GM18951 (cell line): Measurements from ENCODE around the gene TMEM82.

Experiments
- POLR2A ChIP-seq: IDR thresholded peaks from 4 replicates; pipeline ENCODE4 v1.6.1; 2011; ENCODE audit warnings: mild to moderate bottlenecking; ENCODE audit not compliant: insufficient read length, insufficient read depth; ENCODE audit errors: extremely low read depth
- in situ Hi-C: fragments of 300-500 bp; cut with MboI; formaldehyde crosslinking; loops from one replicate; pipeline ENCODE4 v1.12.0; 2022; ENCODE audit warnings: low sequenced_read_pairs, mixed read lengths, inconsistent platforms; ENCODE audit not compliant: unreplicated experiment

Gene TMEM82

DNA sequence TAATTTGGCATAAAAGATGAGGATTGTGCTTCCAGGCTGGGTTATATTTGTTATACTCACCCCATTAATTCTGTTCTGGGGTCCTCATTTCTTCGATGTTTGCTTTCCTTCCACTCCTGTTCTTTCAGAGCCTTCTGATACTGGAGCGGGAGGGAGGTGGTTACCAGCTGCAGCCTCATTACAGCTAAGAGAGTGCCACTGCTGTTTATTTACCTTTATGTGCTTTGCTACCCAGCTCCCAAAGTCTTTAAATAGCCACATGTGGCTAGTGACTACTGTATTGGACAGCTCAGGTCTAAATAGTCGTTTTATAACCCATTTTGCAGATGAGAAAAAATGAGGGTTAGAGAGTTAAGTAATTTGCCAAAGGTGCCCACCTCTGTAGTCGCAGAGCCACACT lies 33.1 kb upstream of the TMEM82 start:
- TF ChIP-seq POLR2A = no peak
- in situ Hi-C loops = no loop called here

DNA sequence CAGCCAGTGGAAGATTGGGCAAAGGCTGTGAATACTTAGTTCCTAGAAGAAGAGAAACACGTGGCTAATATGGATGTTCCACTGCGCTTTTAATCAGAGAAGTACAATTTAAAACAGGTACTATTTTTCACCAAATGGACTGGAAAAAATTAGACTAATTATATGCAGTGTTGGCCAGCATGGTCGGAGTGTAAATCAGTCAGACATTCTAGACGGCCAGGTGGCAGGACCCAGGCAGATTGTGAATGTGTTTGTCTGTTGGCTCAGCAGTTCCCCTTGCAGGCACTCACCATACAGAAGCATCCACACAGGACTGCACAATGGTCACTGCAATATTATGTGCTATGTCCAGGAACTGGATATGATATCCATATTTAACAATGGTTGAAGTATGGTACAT lies 30.1 kb upstream of the TMEM82 start:
- in situ Hi-C loops = no loop called here
- TF ChIP-seq POLR2A = no peak

DNA sequence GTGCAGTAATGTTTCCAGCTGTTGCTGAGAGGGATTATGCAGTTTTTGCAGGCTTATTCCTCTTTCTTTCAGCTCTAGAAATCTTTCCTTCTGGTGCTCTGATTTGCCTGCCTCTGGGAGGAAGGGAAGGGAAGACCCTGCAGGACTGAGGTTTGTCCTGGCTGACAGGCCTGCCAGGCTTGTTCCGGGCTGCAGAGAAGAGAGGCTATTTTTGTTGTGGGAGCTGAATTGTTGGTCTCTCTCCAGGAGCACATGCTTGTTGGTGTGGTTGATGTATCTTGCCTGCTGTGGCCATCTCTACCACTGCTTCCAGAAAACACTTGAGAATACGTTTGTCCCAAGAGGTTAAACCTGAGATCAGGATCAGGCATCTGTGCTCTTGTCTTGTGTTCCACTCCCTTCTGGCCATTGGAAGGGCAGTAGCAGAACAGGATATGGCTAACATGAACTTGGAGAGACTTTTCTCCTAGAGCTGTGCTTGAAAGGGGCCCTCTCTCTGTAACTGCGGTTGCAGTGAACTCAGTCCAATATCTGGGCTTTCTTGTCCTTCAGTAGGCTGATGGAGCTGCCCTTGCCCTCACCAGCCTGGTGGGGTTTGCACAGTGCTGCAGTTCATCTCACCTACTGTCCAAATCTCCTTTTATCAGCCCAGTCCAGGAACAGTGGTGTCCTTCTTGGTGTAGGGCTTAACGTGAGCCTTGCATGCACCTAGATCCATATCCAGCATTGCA lies 27.7 kb upstream of the TMEM82 start:
- no peak for TF ChIP-seq POLR2A
- in situ Hi-C loops = no loop called here

DNA sequence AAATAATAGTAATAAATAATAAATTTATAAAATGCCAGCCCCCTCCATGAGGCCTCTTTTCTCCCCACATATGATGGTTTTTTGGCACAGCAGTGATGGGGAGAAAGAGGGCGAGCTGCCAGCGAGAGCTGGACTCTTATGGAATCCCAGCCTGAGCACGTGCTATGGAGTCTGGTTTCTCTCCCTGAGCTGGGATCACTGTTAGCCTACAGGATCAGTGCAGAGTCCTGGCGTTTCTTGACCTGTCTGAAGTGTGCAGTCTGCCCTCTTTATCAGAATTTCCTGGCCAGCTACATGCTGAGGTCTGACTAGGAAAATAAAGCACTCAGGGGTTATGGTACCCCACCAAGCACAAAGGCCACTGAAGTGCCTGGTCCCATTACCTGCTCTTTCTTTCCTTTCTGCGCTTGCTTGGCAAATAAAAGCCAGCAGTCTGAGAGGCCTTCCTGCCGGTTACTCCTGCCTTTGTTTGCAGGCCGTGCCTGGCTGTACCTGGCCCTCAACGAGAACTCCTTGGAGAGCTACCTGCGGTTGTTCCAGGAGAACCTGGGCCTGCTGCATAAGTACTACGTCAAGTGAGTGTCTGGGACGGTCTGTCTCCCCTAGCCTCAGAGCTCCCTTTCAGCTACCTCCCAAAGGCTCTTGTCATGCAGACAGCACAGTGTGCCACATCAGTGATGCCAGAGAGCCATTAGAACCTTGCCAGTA lies 24.7 kb upstream of the TMEM82 start:
- in situ Hi-C loops = no loop called here
- no peak for TF ChIP-seq POLR2A

DNA sequence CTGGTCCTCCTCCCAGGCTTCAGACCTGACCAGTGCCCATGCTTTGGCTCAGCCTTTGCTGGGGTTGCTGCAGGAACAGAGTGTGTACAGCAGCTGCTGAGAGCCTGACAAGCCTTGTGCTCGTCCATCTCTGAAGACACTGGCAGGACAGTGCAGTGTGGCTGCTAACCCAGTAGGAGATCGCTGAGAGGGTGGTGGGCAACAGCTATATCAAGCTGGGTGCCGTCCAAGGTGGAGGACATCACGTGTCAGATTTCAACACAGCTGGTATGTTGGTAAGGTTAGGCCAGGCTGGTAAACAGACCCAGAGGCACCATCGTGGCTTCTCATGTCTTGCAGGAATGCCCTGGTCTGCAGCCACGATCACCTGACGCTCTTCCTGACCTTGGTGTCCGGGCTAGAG lies 24.1 kb upstream of the TMEM82 start:
- no peak for TF ChIP-seq POLR2A
- in situ Hi-C loops = no loop called here

DNA sequence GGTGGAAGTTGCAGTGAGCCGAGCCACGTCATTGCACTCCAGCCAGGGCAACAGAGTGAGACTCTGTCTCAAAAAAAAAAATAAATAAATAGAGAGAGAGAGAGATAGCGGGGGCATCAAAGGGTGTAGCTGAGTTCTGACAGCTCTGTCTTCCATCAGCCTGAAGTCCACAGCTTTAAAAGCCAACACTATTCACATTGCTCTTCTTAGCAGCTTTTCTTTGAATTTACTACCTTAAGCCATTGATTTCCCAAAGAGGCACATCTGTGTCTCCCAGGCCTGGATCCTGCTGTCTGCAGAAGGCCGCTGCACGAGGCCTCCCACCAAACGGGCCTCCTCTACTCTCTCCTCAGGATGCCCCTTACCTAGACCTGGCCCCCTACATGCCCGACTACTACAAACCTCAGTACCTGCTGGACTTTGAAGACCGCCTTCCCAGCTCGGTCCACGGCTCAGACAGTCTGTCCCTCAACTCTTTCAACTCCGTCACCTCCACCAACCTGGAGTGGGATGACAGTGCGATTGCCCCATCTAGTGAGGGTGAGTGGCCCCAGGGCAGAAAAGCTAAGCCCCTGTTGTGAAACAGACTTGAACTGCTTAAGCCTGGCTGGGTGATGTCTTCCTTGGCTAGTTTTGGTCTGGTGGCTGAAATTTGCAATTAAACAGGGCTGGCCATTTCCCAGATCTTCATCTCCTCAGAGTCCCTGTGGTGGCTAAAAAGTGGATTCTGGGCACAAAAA lies 22.7 kb upstream of the TMEM82 start:
- no peak for TF ChIP-seq POLR2A
- in situ Hi-C loops = no loop called here

DNA sequence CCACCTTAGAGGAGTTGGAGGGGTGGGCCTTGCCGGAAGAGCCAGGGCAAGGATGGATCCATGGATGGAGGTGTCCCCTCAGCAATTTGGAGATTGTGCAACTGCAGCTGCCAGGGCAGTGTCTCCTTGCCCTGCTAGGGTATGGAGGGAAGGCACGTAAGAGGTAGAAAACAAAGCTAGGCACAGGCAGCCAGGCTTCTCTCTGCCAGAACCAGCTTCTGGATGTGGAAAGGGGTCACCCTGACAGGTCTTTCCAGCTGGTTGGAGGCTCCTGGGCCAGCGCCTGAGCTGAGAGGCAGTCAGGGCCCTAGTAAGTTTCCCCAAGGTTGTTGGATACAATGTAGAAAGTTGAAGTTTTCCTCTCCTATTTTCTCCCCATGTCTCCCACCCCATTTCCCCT lies 21.4 kb upstream of the TMEM82 start:
- no peak for TF ChIP-seq POLR2A
- in situ Hi-C loops = no loop called here

DNA sequence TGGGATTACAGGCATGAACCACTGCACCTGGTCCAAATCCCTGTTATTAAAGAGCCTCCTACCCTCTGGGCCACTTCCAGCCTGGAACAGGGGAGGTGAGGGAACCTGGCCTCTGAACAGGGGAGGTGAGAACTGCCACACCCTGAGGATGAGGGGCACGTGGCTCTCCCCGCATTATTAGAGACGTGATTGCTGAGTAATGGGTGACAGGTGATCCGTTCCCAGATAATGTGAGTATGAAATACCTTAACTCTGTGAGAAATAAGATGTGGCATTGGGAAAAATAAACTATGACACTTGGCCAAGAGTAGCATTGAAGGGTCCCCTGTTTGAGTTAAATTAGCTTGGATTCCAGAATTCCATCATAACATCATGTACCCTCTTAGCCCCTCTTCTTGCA lies 19.9 kb upstream of the TMEM82 start:
- in situ Hi-C loops = no loop called here
- no peak for TF ChIP-seq POLR2A

DNA sequence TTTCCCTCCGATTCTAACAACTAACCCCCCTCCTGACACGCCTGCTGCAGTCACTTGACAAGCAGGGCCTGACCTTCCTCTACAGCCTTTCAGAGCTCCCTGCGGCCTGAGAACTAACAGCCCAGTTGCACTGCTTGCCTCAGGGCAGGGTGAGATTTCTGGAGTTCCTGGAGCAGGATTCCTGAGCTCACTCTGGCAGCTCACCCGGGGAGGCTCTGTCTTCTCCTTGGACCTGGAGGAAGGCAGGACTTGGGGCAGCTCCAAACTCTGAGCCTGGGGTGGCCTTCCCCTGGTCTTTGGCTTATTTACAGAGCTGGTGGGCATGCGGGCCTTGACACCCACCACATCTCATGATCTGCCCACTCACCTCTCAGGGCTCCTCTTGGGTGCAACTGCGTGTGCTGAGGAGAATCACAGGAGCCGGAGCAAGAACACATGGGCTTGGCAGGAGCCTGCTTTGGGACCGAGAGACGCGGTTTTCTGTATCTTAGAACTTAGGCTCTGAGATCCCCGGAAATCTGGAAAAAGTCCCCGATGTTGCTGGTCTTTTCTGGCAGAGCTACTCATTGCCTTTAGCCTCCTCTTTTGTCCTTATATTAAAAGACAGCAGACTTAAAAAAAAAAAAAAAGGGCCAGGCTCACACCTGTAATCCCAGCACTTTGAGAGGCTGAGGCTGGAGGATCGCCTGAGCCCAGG lies 19.3 kb upstream of the TMEM82 start:
- in situ Hi-C loops = no loop called here
- TF ChIP-seq POLR2A = no peak

DNA sequence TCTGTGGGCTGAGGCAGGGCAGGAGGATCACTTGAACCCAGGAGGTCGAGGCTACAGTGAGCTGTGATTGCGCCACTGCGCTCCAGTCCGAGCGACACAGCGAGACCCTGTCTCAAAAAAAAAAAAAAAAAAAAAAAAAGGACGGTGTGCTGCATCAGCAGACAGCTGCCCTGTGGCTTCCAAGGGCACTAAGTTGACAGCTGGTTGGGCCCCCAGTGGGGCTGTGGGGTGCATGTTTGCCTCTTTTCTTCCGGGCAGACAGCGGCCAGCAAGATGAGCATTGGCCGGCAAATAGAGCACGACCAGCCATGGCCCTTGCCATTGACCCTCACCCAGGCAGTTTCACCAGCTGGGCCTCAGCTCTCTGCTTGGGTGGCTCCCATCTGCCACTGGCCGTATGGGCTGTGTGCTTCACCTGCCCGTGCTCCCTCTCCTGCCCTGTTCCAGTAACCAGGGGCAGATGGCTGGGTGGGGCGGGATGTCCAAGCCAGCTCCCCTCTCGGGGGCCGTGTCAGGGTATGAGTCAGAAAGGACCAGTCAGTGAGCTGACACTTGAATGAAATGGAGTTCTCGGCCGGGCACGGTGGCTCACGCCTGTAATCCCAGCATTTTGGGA lies 18.6 kb upstream of the TMEM82 start:
- in situ Hi-C loops = no loop called here
- no peak for TF ChIP-seq POLR2A

DNA sequence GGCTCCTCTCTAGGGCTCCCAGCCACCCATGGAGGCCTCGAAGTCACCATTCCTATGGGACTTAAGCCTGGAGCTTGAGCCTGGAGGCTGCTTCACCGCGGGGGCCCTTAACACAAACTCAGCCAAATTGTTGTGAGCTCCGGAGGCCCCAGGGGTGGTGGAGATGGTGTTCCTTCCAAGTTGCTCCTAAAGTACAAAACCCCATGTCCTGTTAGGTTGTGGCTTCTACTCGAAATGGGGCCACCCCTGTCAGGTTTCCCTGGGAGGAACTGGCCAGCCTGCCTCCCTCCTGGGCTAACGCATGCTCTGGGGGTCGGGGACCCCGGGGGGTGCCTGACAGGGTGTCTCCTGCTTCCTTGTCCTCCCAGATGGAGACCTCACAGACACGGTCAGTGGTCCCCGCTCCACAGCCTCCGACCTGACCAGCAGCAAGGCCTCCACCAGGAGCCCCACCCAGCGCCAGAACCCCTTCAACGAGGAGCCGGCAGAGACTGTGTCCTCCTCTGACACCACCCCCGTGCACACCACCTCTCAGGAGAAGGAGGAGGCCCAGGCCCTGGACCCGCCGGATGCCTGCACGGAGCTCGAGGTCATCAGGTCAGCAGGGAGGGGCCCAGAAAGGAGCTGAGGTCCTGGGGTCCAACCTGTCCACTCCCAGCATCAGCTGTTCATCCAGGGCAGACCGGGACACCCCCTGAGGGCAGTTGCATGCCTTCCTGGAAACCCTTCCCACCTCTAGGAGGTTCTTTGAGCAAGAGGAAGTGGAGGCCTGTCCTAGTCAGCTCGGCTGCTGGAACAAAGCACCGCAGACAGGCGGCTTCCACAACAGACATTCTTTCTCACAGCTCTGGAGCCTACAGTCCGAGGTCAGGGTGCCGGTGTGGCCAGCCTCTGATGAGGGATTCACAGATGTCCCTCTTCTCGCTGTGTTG lies 17.1 kb upstream of the TMEM82 start:
- in situ Hi-C loops = loop anchor here (25.0 kb wide), 1 partner anchor 388 kb away; no protein-coding TSS in a partner anchor

DNA sequence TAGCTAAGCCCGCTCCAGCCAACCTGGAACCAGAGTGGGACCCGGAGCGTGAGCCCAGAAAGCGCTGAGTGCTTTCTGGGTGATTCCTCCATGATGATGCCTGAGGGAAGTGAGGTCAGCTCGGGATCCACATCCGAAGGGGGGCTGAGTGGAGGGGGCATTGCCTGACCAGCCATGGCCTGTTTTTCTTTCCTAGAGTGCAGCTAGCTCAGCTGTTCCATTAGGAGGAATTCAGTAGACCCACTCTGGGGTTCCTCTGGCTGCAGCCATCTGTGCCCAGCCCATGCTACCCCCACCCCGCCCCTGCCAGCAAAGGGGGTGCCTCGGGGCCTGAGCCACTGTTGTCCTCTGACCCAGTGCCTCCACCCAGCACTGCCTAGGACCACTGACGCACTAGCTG lies 15.8 kb upstream of the TMEM82 start:
- in situ Hi-C loops = loop anchor here (25.0 kb wide), 1 partner anchor 389 kb away; no protein-coding TSS in a partner anchor
- no peak for TF ChIP-seq POLR2A

More for the DNA sequence above, 17.1 kb upstream of the TMEM82 start:
- no peak for TF ChIP-seq POLR2A
